ENCODE results near the gene DHRSX. TPM values are rescaled to one million over a fixed set of nuclear protein-coding genes. Genes with fewer than 3 reads are reported as not detected.
"Not testable (repeated sequence)": the region's sequence is repeated elsewhere in the genome, so short reads cannot be mapped to it uniquely, and the experiment has no call there.

DHRSX gene
- total RNA-seq, 2 experiments from 2014 or later: 15.5 to 16.1 TPM

DNA sequence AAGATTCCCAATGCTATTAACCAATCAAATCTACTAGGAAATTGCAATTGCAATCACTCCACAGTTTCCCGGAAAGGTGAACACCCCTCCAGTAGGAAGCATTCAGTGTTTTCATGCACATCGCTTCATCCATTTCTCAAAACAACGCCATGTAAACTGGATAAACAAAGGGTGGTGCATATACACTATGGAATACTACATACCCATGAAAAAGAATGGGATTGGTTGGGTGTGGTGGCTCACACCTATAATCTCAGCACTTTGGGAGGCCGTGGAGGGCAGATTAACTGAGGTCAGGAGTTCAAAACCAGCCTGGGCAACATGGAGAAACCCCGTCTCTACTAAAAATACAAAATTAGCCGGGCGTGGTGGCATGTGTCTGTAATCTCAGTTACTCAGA lies 29.1 kb downstream of the DHRSX start:
- POLR2A ChIA-PET: no interaction called here
- Mint-ChIP-seq H3K4me3 (no peak overlapping the region), H3K4me1 (no peaks in the 10 kb centered on the region), H3K9me3 (peaks cover 5% of the 10 kb centered on the region), H3K27ac (no peak overlapping the region), H3K36me3 (ENCODE audit: low read depth) (peaks cover 9% of the 10 kb centered on the region), H3K27me3 (no peaks in the 10 kb centered on the region)
- CTCF ChIA-PET: no interaction called here
- DNase-seq: no peak

DNA sequence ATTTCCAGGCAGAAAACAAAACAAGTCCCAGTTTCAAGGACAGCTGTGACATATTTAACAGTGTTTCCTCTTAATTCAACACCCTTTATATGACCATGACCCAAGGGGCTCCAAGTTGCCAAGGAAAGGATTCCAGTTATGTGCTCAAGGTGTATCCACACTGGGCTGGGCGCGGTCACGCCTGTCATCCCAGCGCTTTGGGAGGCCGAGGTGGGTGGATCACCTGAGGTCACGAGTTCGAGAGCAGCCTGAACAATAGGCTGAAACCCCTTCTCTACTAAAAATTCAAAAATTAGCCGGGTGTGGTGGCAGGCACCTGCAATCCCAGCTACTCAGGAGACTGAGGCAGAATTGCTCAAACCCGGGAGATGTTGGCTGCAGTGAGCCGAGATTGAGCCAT lies 29.6 kb downstream of the DHRSX start:
- H3K9me3 Mint-ChIP-seq; DNase-seq; H3K27me3 Mint-ChIP-seq; H3K4me1 Mint-ChIP-seq; H3K27ac Mint-ChIP-seq; H3K4me3 Mint-ChIP-seq; H3K36me3 Mint-ChIP-seq (ENCODE audit: low read depth); POLR2A ChIA-PET; CTCF ChIA-PET: not testable (repeated sequence)

DNA sequence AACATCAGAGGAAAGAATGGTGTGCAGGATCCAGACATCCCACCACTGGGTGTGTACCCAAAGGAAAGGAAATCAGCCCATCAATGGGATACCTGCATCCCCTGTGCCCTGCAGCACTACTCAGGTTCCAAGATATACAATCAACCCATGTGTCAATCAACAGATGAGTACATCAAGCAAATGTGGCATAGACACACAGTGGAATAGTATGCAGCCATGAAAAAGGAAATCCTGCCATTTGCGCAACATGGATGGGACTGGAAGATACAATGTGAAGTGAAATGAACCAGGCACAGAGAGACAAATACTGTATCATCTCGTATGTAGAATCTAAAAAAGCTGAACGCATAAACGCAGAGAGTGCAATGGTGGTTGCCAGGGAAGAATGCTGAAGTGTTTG lies 30.9 kb downstream of the DHRSX start:
- H3K36me3 Mint-ChIP-seq (ENCODE audit: low read depth); DNase-seq; H3K27me3 Mint-ChIP-seq; POLR2A ChIA-PET; H3K27ac Mint-ChIP-seq; CTCF ChIA-PET; H3K4me3 Mint-ChIP-seq; H3K9me3 Mint-ChIP-seq; H3K4me1 Mint-ChIP-seq: not testable (repeated sequence)

DNA sequence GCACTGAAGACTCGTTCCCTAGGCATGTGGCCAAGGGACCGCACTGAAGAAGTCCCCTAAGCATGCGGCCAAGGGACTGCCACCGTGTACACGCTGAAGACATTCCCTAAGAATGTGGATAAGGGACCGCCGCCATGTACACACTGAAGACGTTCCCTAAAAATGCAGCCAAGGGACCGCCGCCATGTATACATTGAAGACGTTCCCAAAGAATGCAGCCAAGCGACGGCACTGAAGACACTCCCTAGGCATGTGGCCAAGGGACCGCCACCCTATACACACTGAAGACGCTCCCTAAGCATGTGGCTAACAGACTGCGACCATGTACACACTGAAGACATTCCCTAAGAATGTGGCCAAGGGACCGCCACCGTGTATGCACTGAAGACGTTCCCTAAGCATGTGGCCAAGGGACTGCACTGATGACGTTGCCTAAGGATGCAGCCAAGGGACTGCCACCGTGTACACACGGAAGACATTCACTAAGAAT lies 31.5 kb downstream of the DHRSX start:
- ChIA-PET POLR2A (no interaction called here), CTCF (no interaction called here)
- Mint-ChIP-seq H3K36me3 (ENCODE audit: low read depth) (peaks cover 9% of the 10 kb centered on the region), H3K9me3 (peaks cover 5% of the 10 kb centered on the region), H3K27ac (no peak overlapping the region), H3K4me1 (no peaks in the 10 kb centered on the region), H3K4me3 (no peak overlapping the region), H3K27me3 (no peaks in the 10 kb centered on the region)
- no peak for DNase-seq

GRCh38 chrX:2468261-2469195 lies 32.2 kb downstream of the DHRSX start:
- no peak for DNase-seq
- Mint-ChIP-seq H3K36me3 (ENCODE audit: low read depth) (peaks cover 9% of the 10 kb centered on the region), H3K4me3 (no peak overlapping the region), H3K27ac (no peak overlapping the region), H3K9me3 (peaks cover 5% of the 10 kb centered on the region), H3K27me3 (no peaks in the 10 kb centered on the region), H3K4me1 (no peaks in the 10 kb centered on the region)
- ChIA-PET POLR2A (no interaction called here), CTCF (no interaction called here)

GRCh38 chrX:2466876-2467656 lies 33.7 kb downstream of the DHRSX start:
- ChIA-PET CTCF (no interaction called here), POLR2A (no interaction called here)
- Mint-ChIP-seq H3K4me1 (no peaks in the 10 kb centered on the region), H3K27ac (no peak overlapping the region), H3K4me3 (no peak overlapping the region), H3K36me3 (ENCODE audit: low read depth) (peaks cover 9% of the 10 kb centered on the region), H3K9me3 (peaks cover 5% of the 10 kb centered on the region), H3K27me3 (no peaks in the 10 kb centered on the region)
- no peak for DNase-seq

DNA sequence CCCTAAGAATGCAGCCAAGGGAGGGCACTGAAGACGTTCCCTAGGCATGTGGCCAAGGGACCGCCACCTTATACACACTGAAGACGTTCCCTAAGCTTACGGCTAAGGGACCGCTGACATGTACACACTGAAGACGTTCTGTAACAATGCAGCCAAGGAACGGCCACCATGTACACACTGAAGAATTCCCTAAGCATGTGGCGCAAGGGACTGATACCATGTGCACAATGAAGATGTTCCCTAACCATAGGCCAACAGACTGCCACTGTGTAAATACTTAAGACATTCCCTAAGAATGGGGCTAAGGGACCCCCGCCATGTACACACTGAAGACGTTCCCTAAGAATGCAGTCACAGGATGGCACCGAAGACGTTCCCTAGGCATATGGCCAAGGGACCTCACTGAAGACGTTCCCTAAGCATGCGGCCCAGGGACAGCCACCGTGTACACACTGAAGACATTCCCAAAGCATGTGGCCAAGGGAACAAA lies 36.1 kb downstream of the DHRSX start:
- peaks cover 5% of the 10 kb centered on the region for H3K36me3 Mint-ChIP-seq (ENCODE audit: low read depth)
- H3K4me3 Mint-ChIP-seq: no peak overlapping the region
- H3K9me3 Mint-ChIP-seq: peaks cover 1% of the 10 kb centered on the region
- no peak overlapping the region for H3K27ac Mint-ChIP-seq
- ChIA-PET POLR2A (no interaction called here), CTCF (no interaction called here)
- H3K27me3 Mint-ChIP-seq: no peaks in the 10 kb centered on the region
- no peak for DNase-seq
- H3K4me1 Mint-ChIP-seq: no peaks in the 10 kb centered on the region

DNA sequence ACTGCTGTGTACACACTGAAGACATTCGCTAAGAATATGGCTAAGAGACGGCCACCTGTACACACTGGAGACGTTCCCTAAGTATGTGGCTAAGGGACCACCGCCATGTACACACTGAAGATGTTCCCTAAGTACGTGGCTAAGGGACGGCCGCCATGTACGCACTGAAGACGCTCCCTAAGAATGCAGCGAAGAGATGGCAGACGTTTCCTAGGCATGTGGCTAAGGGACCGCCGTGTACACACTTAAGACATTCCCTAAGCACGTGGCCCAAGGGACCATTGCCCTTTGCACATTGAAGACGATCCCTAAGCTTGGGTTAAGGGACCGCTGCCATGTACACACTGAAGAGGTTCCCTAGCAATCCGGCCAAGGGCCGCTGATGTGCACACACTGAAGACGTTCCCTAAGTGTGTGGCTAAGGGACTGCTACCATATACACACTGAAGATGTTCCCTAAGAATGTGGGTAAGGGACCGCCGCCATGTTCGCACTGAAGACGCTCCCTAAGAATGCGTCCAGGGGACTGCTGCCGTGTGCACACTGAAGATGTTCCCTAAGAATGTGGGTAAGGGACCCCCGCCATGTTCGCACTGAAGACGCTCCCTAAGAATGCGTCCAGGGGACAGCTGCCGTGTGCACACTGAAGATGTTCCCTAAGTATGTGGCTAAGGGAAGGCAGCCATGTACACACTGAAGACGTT lies 36.7 kb downstream of the DHRSX start:
- DNase-seq: no peak
- Mint-ChIP-seq H3K36me3 (ENCODE audit: low read depth) (no peaks in the 10 kb centered on the region), H3K9me3 (no peaks in the 10 kb centered on the region), H3K27me3 (no peaks in the 10 kb centered on the region), H3K4me1 (no peaks in the 10 kb centered on the region), H3K27ac (no peak overlapping the region), H3K4me3 (no peak overlapping the region)
- ChIA-PET CTCF (no interaction called here), POLR2A (no interaction called here)

DNA sequence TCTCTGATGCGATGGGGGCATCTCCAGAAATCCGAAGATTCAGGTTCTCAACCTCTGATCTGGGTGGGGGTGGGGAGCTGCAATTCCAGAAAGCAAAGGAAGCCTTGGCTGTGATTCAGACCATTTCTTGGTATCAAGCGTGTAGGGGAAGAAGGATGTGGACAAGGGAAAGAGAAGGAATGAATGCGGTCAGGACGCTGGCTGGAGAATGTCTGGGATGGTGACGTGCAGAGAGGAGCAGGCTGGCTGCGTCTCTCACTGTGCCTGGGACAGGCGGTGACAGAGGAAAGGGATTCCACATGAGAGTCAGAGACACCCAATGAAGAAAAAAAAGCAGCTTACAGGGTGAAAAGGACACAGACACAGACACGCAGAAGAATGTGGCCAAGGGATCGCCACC lies 37.3 kb downstream of the DHRSX start:
- H3K36me3 Mint-ChIP-seq (ENCODE audit: low read depth); CTCF ChIA-PET; H3K27ac Mint-ChIP-seq; H3K4me3 Mint-ChIP-seq; POLR2A ChIA-PET; H3K9me3 Mint-ChIP-seq; DNase-seq; H3K4me1 Mint-ChIP-seq; H3K27me3 Mint-ChIP-seq: not testable (repeated sequence)

GRCh38 chrX:2462780-2463179 lies 38.0 kb downstream of the DHRSX start:
- no peaks in the 10 kb centered on the region for H3K4me1 Mint-ChIP-seq
- no peak overlapping the region for H3K27ac Mint-ChIP-seq
- ChIA-PET CTCF (no interaction called here), POLR2A (no interaction called here)
- H3K36me3 Mint-ChIP-seq (ENCODE audit: low read depth): no peaks in the 10 kb centered on the region
- no peak for DNase-seq
- no peak overlapping the region for H3K4me3 Mint-ChIP-seq
- no peaks in the 10 kb centered on the region for H3K27me3 Mint-ChIP-seq
- peaks cover 4% of the 10 kb centered on the region for H3K9me3 Mint-ChIP-seq

DNA sequence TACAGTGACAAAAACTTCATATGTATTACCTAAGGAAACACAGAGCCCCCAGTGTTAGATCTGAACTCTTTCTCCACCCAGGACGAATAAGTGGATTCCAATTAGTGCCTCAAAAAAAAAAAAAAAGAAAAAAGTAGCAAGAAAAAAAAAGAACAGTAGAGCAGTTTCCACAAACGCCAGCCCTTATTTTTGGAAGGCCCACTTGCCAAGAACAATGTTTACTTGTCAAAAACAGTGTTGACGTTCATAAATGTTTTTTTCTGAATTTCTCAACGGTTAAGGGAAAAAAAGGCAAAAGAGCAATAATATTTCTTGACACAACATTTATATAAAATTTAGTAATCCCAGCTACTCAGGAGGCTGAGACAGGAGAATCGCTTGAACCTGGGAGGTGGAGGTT lies 38.7 kb downstream of the DHRSX start:
- H3K4me1 Mint-ChIP-seq: no peaks in the 10 kb centered on the region
- POLR2A ChIA-PET: no interaction called here
- DNase-seq: no peak
- no peak overlapping the region for H3K27ac Mint-ChIP-seq
- H3K4me3 Mint-ChIP-seq: no peak overlapping the region
- no peaks in the 10 kb centered on the region for H3K27me3 Mint-ChIP-seq
- H3K9me3 Mint-ChIP-seq: peaks cover 4% of the 10 kb centered on the region
- CTCF ChIA-PET: no interaction called here
- no peaks in the 10 kb centered on the region for H3K36me3 Mint-ChIP-seq (ENCODE audit: low read depth)

GRCh38 chrX:2461711-2462016 lies 39.1 kb downstream of the DHRSX start:
- Mint-ChIP-seq H3K4me1 (no peaks in the 10 kb centered on the region), H3K4me3 (no peak overlapping the region), H3K36me3 (ENCODE audit: low read depth) (no peaks in the 10 kb centered on the region), H3K27ac (no peak overlapping the region), H3K27me3 (no peaks in the 10 kb centered on the region), H3K9me3 (peaks cover 4% of the 10 kb centered on the region)
- ChIA-PET POLR2A (no interaction called here), CTCF (no interaction called here)
- DNase-seq: no peak
